ENCODE data around the gene MAP1LC3C.

MAP1LC3C gene

DNA sequence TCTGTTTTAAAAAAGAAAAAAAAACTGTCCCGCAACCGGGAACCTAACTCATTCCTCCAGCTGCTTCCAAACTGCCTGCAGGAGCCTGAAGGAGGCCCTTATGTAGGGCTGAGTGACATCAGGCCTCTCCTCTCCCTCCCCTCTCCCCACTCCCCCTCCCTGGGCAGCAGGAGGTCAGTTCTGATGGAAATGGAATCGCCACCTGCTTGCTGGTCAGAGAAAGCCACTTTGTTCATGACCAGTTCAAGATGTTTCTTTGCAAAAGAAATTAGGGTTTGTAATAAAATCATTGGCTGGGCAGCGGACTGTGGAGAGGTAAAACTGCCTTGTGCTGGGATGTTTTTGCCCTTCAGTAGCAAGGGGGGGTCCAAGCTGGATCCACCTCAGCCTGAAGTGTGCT is at the start of gene MAP1LC3C:
TSS of gene MAP1LC3C (minus strand) at position 73 of the 400 bp plus-strand sequence. CDS start 90 bp downstream, outside the sequence.
- DNase-seq (ENCODE audit: low read depth, low spot score): no peak
- H3K27ac ChIP-seq: no peak within 1 kb of the TSS

DNA sequence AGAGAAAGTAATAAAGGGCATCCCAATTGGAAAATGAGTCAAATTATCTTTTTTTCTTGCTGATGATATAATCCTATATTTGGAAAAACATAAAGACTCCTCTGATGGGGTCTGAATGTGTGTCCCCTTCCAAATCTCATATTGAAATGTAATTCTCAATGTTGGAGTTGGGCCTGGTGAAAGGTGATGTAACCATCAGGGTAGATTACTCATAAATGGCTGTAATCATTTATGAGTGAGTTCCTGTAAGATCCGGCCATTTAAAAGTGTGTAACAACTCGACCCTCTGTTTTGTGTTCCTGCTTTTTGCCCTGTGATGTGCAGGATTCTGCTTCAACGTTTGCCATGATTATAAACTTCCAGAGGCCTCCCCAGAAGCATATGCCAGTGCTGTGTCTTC is 44.3 kb upstream of the MAP1LC3C start:
- H3K27ac ChIP-seq: no peak overlapping the region
- no peak for DNase-seq (ENCODE audit: low read depth, low spot score)

DNA sequence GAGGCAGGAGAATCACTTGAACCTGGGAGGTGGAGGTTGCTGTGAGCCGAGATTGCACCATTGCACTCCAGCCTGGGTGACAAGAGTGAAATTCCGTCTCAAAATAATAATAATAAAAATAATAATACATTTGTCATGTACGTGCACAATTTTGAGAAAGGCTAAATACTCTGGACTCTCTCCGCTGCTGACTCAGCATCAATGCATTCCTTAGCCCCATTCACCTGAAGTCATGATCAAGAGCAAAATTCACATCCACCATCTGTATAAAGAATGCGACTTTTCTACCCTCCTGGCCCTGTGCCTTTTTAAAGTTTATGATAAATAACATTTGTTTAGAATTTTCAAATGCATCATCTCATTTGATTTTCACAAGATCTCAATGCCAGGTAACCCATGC is 35.5 kb upstream of the MAP1LC3C start:
- no peak for DNase-seq (ENCODE audit: low read depth, low spot score)
- H3K27ac ChIP-seq: no peak overlapping the region

DNA sequence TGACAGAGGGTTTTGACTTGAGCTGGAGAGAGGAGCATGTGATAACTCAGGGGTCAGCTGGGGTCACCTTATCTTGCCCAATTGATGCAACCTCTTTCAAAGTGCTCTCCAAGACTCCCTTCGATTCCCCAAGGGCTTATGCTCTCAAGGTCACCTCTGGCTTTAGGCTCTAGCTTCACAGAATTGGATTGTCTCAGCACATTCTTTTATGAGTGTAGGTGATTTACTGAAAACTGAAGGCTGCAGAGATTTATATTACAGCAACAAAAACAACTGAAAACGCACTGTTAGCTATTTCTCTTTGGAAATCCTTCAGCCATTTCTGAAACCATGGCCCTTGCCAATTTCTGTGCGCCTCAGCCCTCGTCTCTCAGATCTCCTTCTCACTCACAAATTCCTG is 34.5 kb upstream of the MAP1LC3C start:
- H3K27ac ChIP-seq: no peak overlapping the region
- DNase-seq (ENCODE audit: low read depth, low spot score): no peak

DNA sequence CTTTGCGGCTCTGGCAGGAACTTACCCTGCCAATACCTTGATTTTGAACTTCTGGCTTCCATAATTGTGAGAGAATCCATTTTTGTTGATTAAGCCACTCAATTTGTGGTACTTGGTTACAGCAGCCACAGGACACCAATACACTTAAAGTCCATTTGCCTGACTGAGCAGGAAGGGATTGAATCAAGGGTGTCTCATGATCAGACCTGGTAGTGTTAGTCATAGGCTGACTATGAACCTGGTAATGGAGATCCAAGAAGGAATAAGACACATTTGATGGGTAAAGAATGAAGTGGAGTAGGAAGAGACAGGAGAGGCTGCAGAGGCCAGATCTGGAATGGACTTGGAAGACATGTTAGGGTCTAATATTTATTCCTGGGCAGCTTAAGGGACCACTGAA is 31.2 kb upstream of the MAP1LC3C start:
- H3K27ac ChIP-seq: no peak overlapping the region
- no peak for DNase-seq (ENCODE audit: low read depth, low spot score)

DNA sequence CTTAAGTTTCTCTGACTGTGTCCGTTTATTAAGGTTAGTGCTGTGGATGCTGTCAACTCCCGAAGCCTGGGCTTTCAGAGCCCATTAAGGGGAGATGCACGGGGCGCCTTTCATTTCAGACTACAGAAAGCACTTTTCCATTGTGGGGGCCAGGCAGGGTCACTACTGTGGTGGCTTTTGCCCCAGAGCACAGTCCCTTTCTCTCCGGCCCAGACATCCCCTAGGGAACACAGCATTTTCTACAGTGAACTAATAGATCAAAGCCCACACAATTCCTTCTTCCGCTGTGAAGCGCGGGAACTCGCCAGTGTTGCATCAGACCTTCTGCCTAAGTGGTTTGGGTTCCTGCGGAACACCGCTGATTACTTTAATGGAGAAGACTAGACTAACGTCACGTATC is 26.8 kb upstream of the MAP1LC3C start:
- no peak for DNase-seq (ENCODE audit: low read depth, low spot score)
- no peak overlapping the region for H3K27ac ChIP-seq

DNA sequence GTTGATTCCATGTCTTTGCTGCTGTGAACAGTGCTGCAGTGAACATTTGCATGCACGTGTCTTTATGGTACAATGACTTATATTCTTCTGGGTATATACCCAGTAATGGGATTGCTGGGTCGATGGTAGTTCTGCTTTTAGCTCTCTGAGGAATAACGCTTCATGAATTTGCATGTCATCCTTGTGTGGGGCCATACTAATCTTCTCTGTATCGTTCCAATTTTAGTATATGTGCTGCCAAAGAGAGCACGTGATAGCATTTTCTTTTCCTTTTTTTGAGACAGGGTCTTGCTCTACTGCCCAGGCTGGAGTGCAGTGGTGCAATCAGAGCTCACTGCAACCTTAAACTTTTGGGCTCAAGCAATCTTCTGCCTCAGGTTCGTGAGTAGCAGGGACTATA is 24.9 kb upstream of the MAP1LC3C start:
- DNase-seq (ENCODE audit: low read depth, low spot score): no peak
- no peak overlapping the region for H3K27ac ChIP-seq

DNA sequence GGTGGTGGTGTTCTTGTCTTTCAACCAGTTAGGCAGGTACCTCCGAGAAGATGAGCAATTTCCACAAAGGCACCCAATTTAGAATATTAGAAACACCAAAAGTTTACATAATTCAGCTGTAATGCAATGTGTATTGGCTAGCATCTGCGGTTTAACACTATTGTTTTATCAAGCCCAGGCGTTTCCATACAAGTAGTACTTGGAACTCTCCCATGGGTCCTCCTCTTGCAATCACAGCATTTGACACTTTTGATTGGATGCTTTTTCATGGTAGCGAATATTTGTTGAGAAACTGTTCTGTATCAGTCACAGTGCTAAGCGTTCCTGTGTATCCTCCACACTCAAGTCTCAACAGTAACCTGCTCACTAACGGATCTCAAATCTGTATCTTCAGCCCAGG is 20.1 kb upstream of the MAP1LC3C start:
- no peak overlapping the region for H3K27ac ChIP-seq
- DNase-seq (ENCODE audit: low read depth, low spot score): peak; percentile 46

DNA sequence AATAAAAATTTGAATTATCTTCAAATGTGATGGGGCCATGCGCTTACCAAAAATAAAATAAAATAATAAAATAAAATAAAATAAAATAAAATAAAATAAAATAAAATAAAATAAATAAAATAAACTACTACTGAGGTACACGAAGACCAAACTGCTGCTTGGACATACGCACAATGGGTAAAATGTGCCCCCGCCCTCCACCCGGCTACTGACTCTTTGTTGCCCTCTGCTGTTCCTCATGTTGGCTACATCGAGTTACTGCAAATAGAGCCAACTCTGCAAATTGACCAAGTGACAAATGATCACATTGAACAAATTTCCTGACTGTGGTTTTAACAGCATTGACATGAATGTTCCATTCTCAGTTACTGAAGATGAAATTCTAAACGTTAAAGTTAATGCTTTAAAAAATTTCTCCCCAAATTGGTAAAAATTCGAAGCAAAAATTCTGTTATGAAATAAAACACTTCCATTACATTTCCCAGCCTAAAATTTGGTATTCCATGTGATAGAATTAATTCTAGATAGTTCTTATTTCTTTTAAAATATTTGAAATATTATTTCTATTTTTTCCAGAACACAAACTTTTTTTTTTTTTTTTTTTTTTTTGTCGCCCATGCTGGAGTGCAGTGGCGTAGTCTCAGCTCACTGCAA is 18.8 kb upstream of the MAP1LC3C start:
- DNase-seq (ENCODE audit: low read depth, low spot score): no peak
- no peak overlapping the region for H3K27ac ChIP-seq

DNA sequence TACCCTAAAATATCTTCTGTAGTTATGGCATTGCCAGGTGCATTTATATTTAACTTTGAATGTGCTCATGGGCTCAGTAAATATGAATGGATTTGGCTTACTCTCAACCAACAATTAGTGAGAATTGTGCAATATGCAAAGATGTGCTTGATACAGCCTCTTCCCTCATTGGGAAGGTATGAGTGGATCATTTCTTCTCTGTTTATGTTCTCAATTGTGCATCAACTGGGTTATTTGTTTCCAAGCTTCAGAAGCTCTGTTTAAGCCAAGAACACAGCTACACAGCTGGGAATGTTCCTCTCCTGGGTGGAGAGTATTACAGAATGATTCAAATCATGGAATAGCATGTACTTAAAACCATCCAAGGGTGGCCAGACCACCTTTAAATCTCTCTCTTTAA is 17.6 kb upstream of the MAP1LC3C start:
- no peak for DNase-seq (ENCODE audit: low read depth, low spot score)

DNA sequence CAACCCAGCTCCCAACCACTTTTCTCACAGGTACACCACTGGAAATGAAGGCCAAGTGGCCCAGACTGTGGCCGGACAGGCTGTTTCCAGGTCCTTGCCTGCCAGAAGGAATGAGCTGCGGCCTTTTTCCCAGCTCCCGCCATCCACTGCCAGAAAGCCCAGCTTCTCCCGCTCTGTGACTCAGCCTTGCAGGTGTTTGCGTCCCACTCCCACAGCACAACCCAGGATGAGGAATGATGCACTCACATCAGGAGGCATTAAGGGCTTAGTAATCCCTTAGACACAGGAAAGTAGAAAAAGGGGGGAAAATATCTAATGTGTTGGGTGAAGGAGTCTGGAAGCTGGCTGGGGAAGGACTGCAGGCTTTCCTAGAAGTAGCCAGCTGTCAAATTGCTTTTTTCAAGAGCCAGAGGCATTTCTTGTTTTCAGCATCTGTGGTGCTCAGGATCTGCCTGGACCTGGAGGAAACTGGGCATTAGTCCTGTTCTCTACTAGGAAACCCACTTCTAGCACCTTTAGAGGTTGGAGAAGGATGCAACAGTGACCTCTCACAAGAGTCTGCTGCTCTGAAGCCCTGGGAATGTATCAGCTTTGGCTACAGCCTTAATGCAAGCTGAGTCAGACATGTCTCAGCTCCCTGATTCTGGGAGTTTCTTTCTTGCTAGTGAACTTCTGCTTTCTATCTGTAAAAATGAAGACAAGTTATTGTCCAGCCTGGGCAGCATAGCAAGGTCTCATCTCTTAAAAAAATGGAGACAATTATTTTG is 13.2 kb upstream of the MAP1LC3C start:
- DNase-seq (ENCODE audit: low read depth, low spot score): no peak
- no peak overlapping the region for H3K27ac ChIP-seq

More for the DNA sequence above, 17.6 kb upstream of the MAP1LC3C start:
- H3K27ac ChIP-seq: no peak overlapping the region

DNA sequence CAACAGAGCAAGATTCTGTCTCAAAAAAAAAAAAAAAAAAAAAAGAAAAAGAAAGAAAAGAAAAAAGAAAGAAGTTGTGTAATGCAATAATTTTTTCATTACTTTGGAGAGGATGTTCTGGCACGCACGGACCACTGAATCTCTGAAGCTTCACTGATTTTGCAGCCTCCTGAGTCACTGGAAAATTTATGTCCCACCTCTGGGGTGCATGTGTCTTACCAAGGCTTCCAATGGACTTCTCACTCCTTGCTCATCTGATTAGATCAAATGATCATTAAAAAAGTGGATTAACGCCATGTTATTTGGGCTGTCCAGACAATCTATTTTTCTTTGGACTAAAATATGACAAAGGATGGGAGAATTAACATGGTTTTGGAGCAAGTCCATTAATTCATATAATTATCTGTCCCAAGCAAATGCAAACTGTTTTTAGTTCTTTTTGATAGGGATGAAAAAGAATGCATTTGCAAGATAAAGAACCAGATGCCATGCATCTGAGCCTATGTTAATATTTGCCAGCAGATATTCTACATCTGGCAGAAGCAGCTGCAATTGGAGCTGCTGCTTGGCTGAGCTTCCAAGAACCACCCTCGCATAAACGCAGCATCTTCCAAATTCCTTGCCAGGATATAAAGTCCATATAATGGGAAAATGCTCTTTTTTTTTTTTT is 10.1 kb upstream of the MAP1LC3C start:
- no peak for DNase-seq (ENCODE audit: low read depth, low spot score)
- H3K27ac ChIP-seq: no peak overlapping the region

DNA sequence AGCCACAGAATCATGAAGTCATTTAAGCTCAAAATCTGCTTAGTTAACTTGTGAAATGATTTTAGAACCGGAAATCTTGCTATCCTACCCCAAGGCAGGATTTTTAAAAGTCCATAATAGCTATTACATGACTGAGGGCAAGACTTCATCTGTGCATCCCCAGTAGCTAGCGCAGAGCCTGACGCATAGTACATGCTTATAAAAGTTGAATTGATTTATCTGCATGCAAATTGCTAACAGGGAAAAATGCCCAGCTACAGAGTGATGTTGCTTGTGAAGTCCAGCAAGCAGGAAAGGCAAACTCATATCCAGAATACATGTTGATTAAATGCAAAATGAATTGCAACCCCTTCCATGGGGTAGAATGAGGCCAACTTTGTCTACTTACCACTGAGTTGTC is 8.1 kb upstream of the MAP1LC3C start:
- no peak for DNase-seq (ENCODE audit: low read depth, low spot score)
- no peak overlapping the region for H3K27ac ChIP-seq

DNA sequence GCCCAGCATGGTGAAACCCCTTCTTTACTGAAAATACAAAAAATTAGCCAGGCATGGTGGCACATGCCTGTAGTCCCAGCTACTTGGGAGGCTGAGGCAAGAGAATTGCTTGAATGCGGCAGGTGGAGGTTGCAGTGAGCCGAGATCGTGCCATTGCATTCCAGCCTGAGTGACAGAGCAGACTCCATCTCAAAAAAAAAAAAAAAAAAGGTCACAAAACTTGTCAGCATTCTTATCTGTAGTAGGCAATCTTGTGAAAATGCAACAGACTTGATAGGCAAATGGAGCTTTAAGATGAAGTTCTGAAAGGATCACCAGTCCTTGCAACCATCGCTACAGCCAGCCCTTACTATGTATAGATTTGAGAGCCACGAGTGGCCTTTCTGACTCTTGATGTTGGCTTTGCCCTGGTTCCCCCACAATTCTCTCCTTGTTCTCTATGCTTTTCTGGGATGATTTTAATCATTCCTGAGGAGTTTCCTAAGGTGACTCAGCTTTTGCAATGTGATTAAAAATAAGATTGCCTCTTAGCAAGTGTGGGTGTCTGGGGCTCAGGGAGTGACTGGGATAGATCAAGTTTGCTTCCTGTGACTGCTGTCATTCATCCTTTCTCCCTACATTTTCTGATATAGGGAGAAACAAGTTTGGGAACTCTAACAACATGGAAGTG is 7.1 kb upstream of the MAP1LC3C start:
- no peak for DNase-seq (ENCODE audit: low read depth, low spot score)
- H3K27ac ChIP-seq: no peak overlapping the region

DNA sequence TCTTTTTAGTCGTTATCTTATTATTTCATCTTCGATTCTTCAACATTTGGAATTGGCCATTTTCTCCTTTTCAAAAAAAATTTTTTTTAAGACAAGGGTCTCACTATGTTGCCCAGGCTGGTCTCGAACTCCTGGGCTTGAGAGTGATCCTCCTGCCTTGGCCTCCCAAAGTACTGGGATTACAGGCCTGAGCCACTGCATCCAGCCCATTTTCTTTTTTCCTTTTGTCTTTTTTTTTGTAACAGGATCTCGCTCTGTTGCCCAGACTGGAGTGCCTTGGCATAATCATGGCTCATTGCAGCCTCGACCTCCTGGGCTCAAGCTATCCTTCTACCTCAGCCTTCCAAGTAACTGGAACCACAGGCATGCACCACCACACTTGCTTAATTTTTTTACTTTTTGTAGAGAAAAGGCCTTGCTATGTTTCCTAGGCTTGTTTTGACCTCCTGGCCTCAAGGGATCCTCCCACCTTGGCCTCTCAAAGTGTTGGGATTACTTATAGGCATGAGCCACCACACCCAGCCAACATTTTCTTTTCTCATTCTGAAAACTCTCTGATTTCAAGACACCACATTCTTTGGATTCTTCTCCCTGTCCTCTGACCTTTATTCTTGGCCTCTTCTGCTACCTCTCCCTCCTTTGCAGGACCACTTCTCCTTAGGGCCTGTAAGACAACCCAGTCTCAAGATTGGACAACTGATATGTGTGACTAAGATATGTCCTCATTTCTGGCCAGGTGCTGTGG is 6.0 kb upstream of the MAP1LC3C start:
- no peak for DNase-seq (ENCODE audit: low read depth, low spot score)
- no peak overlapping the region for H3K27ac ChIP-seq

DNA sequence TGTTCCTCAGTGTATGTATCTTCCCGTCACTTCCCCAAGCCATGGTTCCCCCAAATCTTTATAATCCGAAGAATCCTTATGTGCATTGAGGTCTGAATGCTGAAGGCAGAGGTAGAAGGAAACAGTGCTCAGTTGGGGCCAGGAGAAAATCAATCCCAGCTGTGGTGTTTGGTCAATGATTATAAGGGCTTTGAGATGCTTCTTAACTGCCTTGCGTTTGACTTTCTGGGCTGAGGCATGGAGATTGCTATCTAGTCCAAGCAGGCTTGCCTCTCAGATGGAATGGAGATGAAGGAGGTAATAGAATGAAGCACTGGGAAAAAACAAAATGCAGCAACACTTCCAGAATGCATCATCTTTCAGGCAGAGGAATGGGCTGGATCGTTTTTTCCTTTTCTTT is 3.6 kb upstream of the MAP1LC3C start:
- no peak for DNase-seq (ENCODE audit: low read depth, low spot score)
- H3K27ac ChIP-seq: no peak overlapping the region

DNA sequence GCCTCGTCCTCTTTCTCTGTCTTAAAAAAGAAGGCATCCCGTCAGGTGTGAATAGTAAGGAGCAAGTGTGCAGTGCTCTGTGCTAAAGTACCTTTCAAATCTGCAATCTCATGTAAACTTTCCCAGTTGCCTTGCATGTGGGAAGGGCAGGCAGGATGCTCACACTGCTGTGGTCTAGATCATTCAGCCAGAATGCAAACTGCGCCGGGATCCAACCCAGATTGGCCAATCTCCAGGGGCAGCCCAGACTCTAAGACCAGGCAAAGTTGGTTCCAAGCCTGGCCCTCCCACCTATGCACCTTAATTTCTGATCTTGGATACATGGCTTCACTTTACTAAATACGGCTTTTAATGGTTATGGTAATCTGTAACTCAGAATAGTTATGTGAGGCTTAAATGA is 3.2 kb upstream of the MAP1LC3C start:
- H3K27ac ChIP-seq: no peak overlapping the region
- no peak for DNase-seq (ENCODE audit: low read depth, low spot score)

DNA sequence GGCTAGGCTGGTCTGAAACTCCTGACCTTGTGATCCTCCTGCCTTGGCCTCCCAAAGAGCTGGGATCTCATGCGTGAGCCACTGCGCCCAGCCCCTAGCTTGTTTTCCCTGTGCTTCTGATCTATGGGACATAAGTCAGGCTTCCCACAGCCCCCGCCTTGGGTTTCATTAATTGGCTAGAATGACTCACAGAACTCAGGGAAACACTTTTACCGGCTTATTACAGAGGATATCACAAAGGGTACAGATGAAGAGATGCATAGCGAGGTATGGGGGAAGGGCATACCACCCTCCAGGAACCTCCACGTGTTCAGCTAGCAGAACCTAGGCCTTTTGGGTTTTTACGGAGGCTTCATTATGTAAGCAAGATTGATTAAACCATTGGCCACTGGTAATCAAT is 1.5 kb upstream of the MAP1LC3C start:
- no peak for DNase-seq (ENCODE audit: low read depth, low spot score)

DNA sequence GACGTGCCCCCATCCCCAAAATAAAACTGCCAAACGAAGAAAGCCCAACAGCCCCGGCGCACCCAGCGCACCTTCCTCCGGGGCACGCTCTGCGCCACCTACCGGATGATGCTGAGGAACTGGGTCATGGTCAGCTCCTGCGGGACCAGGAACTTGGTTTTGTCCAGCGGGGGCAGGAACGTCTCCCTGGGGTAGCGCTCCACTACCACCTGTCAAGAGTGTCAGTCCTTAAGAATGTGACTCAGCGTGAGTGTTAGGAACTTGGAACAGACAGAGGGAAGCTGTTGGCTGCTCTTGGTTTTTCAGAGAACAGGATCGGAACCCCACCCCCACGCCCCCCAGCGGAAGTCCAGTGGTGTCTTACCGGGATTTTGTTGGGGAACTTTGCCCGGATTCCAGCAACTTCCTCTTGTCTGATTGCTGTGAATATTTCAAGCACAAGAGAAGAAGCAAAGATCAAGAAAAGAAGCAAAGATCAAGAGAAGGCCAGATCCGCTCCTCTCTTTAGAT is 431 bp downstream of the MAP1LC3C start:
- no peak overlapping the region for H3K27ac ChIP-seq
- peak; percentile 40 for DNase-seq (ENCODE audit: low read depth, low spot score)

More for the DNA sequence above, 1.5 kb upstream of the MAP1LC3C start:
- H3K27ac ChIP-seq: no peak overlapping the region

DNA sequence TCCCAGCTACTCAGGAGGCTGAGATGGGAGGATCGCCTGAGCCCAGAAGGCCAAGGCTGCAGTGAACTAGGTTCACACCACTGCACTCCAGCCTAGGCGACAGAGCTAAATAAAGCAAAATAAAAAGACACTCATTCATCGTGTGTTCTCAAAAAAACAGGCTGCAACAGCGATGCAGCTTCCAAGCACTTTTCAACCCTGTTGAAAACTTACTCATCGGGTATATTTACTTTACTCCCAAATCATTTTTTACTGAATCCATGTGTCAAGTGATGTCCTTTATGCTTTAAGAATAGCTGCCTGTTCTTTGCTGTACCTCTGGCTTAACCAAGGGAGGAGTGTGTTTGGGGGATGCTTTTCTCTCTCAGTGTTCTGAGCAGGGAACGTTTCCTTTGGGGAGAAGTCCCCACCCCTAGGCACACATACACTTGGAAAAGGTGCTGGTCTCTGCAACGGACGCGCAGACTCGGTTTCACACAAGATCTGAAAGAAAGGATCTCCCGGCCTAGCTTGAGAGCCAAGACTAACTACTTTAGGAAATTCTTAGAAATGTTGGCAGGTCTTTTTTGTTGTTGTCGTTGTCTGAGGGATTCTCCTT is 1.4 kb downstream of the MAP1LC3C start:
- H3K27ac ChIP-seq: no peak overlapping the region
- DNase-seq (ENCODE audit: low read depth, low spot score): no peak
